Esophagus squamous epithelium (tissue), 5 donors: ENCODE results near the gene ANKH. TPM values are rescaled to one million over a fixed set of nuclear protein-coding genes. Genes with fewer than 3 reads are reported as not detected.

Source experiments
- DNase-seq: peaks from one replicate; lab custom pipeline; 2025; lab: John Stamatoyannopoulos, UW
- H3K27ac ChIP-seq, 4 donors: fragments of 200-600 bp; sonication (generic); one replicate each; pipeline ENCODE4 v1.5.1; 2016 to 2019; ENCODE audit warnings: mild to moderate bottlenecking in 1 of 4
- H3K27me3 ChIP-seq, 4 donors: fragments of 200-600 bp; sonication (generic); 1 replicate in 3 of 4; 2 replicates in 1 of 4; pipeline versions ENCODE4 v1.5.1 to v1.6.0; 2017 to 2021; ENCODE audit warnings: antibody characterized with exemption in 1 of 4
- H3K36me3 ChIP-seq, 3 donors: fragments of 200-600 bp; sonication (generic); one replicate each; pipeline ENCODE4 v1.5.1; 2016 to 2019
- H3K4me1 ChIP-seq, 3 donors: fragments of 200-600 bp; sonication (generic); one replicate each; pipeline ENCODE4 v1.5.1; 2017 to 2019
- H3K4me3 ChIP-seq, 4 donors: fragments of 200-600 bp; sonication (generic); 1 replicate in 3 of 4; 2 replicates in 1 of 4; pipeline ENCODE4 v1.5.1; 2016 to 2019; ENCODE audit warnings: mild to moderate bottlenecking in 2 of 4, moderate library complexity in 1 of 4
- H3K9me3 ChIP-seq, 3 donors: fragments of 200-600 bp; sonication (generic); one replicate each; pipeline ENCODE4 v1.5.1; 2016 to 2019
- CTCF ChIP-seq, 6 experiments: fragments of 450-650 bp in 4 of 6; fragments of 200-600 bp in 2 of 6; sonication (generic) in 2 of 6; IDR thresholded peaks; one replicate each; pipeline ENCODE4 v1.5.1; 2016 to 2019; ENCODE audit warnings: antibody characterized with exemption in 6 of 6, mild to moderate bottlenecking in 4 of 6, moderate library complexity in 4 of 6
- POLR2A ChIP-seq, 4 donors: fragments of 450-650 bp; IDR thresholded peaks; one replicate each; pipeline ENCODE4 v1.6.1; 2017; ENCODE audit warnings: antibody characterized with exemption in 4 of 4, mild to moderate bottlenecking in 4 of 4, moderate library complexity in 3 of 4
- WGBS, 2 donors: methylation state at CpG; one replicate each; pipeline ENCODE4 v1.1.5; 2018; 5-methylcytosine and 5-hydroxymethylcytosine counted together
- intact Hi-C: fragments of 100-400 bp; cut with DNase I; formaldehyde crosslinking; loops from one replicate; pipeline ENCODE4 v1.15.0; 2022
- total RNA-seq, 4 donors: library from RNA; depleted of rRNA; stranded (reverse); fragments of >200 nt; gene quantifications; one replicate each; pipeline ENCODE4 v1.1.0, GENCODE V29; 2016
- donor health status: DM: yes; HTN: yes; CAD: no.

Gene ANKH
- total RNA-seq, 4 donors from 2014 or later: 10.0 to 38.0 (median 16.7) TPM

- 92 to 95% methylated on average over 2 of the region's 2 CpGs for WGBS, 2 donors
- no peak for DNase-seq
- H3K9me3 ChIP-seq: no peaks in the 10 kb centered on the region
- no peak overlapping the region for H3K27ac ChIP-seq
- no peaks in the 10 kb centered on the region for H3K27me3 ChIP-seq
- TF ChIP-seq POLR2A (IDR thresholded peaks at IDR 0.05) (no peak), CTCF (IDR thresholded peaks at IDR 0.05) (no peak)
- no peak overlapping the region for H3K4me3 ChIP-seq
- intact Hi-C loops: no loop called here
- H3K4me1 ChIP-seq: peaks cover 0 to 3% (median 0%) of the 10 kb centered on the region in 3 donors
- no peaks in the 10 kb centered on the region for H3K36me3 ChIP-seq
Measured at GRCh38 chr5:14831006-14831338, 40.6 kb downstream of the ANKH start.

DNA sequence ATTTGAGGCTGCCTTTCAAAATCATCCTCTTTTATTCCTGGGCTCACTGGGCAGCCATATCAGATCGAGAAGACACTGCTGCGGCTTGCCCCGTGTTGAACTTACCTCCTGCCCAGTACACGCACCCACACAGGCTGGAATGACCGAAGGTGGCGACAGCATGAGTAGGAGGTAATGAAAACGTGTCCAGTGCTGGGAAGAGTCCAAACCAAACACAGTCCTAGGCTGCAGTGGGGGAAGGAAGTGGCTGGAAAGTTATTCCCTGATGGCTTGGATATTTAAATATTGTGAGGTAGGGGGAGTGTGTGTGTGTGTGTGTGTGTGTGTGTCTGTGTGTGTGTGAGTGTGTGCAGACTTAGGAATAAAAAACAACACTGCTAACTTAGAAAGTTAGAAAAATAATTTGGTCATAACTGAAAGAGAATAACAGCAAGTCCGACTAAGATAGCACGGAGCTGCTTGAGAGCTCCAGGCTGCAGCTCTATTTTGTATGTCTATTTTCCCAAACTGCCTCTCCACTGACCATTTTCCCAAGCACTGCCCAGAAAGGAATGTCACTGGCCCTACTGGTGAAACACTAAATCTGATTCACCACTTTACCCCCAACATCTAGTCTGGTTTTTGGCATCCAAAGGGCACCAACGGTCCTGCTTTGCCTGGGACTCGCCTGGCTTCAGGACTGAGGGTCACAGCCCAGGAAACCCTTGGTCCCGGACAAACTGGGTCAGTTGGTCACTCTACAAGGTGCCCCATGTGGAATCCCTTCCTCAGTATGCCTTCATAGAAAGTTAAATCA, 41.2 kb downstream of the ANKH start:
- no peak for DNase-seq
- intact Hi-C loops: no loop called here
- H3K9me3 ChIP-seq: no peaks in the 10 kb centered on the region
- H3K27me3 ChIP-seq: no peaks in the 10 kb centered on the region
- H3K27ac ChIP-seq: no peak overlapping the region
- WGBS, 2 donors: 83 to 88% methylated on average over 9 to 12 of the region's 12 CpGs
- TF ChIP-seq POLR2A (IDR thresholded peaks at IDR 0.05) (no peak), CTCF (IDR thresholded peaks at IDR 0.05) (no peak)
- peaks cover 0 to 3% (median 0%) of the 10 kb centered on the region in 3 donors for H3K4me1 ChIP-seq
- H3K4me3 ChIP-seq: no peak overlapping the region
- no peaks in the 10 kb centered on the region for H3K36me3 ChIP-seq

- Histone ChIP-seq H3K4me3 (no peak overlapping the region), H3K36me3 (no peaks in the 10 kb centered on the region), H3K9me3 (no peaks in the 10 kb centered on the region), H3K4me1 (peaks cover 0 to 9% (median 0%) of the 10 kb centered on the region in 3 donors), H3K27ac (no peak overlapping the region), H3K27me3 (no peaks in the 10 kb centered on the region)
- DNase-seq: no peak
- TF ChIP-seq POLR2A (IDR thresholded peaks at IDR 0.05): no peak
- no peak for TF ChIP-seq CTCF (IDR thresholded peaks at IDR 0.05)
- WGBS, 2 donors: 77 to 83% methylated on average over 3 of the region's 3 CpGs
- intact Hi-C loops: no loop called here
Measured at GRCh38 chr5:14829396-14829795, 42.2 kb downstream of the ANKH start.

DNA sequence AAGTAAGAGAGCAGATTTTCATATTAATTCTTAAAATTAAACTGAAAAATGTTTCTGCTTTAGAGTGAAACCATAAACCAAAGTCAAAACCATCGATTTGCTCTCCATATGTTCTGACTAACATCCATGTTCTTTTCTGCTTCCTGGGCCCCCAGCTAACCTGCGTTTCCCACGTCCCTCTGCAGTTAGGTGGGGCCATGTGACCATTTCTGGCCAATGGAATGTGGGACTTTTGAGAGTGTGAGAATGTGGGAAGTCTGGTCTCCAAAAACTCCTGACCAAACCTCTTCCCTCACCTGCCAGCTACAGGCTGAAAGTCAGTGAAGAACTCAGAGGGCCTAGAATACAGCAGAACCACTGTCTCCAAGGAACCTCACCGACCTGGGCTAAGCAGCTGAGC, 44.9 kb downstream of the ANKH start:
- DNase-seq: no peak
- 73 to 91% methylated on average over 4 of the region's 4 CpGs for WGBS, 2 donors
- H3K4me3 ChIP-seq: no peak overlapping the region
- no peaks in the 10 kb centered on the region for H3K27me3 ChIP-seq
- intact Hi-C loops: no loop called here
- H3K27ac ChIP-seq: no peak overlapping the region
- no peaks in the 10 kb centered on the region for H3K36me3 ChIP-seq
- H3K9me3 ChIP-seq: no peaks in the 10 kb centered on the region
- peaks cover 0 to 16% (median 0%) of the 10 kb centered on the region in 3 donors for H3K4me1 ChIP-seq
- no peak for TF ChIP-seq POLR2A (IDR thresholded peaks at IDR 0.05)
- TF ChIP-seq CTCF (IDR thresholded peaks at IDR 0.05): no peak

DNA sequence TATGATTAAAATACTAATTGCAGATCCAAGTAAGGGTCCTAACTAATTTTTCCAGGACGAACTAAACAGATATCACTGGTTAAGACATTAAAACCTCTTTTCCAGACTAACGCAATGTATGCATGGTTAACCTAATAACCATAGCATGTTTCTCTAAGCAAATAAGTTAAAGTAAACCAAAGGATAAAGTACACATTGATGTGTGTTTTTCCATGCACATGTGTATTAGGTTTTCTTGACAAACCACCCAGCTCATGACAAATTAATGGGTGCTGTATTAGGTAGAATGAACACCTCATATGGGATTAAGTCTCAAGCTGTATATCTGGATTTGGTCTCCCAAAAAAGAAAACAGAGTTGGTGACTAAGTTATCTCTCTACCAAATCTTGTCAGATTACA, 45.6 kb downstream of the ANKH start:
- no peak for TF ChIP-seq POLR2A (IDR thresholded peaks at IDR 0.05)
- no peak for TF ChIP-seq CTCF (IDR thresholded peaks at IDR 0.05)
- 98% methylated on average over 2 of the region's 2 CpGs for WGBS, 2 donors
- Histone ChIP-seq H3K27ac (no peak overlapping the region), H3K27me3 (no peaks in the 10 kb centered on the region), H3K36me3 (no peaks in the 10 kb centered on the region), H3K9me3 (no peaks in the 10 kb centered on the region), H3K4me3 (no peak overlapping the region), H3K4me1 (peaks cover 0 to 23% (median 0%) of the 10 kb centered on the region in 3 donors)
- intact Hi-C loops: no loop called here
- DNase-seq: no peak
